ENCODE measurements around the gene PTCD1.

DNA sequence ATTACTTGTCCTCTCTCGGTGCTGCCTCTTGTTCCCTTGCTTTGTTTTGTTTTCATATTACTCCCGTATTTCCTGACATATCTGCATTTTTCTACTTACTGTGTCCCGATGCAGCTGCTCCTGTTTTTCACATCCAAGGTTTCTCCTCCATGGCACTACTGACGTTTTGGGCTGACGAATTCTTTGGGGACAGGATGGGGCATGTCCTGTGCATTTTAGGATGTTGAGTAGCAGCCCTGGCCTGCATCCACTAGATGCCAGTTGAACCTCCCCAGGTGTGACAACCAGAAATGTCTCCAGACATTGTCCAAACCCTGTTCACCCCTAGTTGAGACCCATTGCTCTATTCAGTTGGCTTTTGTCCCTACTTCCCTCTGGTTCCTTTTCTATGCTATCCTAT is 46.5 kb upstream of the PTCD1 start:
- TF ChIP-seq POLR2A (IDR thresholded peaks at IDR 0.05) = no peak
- TF ChIP-seq, protein P1, sequence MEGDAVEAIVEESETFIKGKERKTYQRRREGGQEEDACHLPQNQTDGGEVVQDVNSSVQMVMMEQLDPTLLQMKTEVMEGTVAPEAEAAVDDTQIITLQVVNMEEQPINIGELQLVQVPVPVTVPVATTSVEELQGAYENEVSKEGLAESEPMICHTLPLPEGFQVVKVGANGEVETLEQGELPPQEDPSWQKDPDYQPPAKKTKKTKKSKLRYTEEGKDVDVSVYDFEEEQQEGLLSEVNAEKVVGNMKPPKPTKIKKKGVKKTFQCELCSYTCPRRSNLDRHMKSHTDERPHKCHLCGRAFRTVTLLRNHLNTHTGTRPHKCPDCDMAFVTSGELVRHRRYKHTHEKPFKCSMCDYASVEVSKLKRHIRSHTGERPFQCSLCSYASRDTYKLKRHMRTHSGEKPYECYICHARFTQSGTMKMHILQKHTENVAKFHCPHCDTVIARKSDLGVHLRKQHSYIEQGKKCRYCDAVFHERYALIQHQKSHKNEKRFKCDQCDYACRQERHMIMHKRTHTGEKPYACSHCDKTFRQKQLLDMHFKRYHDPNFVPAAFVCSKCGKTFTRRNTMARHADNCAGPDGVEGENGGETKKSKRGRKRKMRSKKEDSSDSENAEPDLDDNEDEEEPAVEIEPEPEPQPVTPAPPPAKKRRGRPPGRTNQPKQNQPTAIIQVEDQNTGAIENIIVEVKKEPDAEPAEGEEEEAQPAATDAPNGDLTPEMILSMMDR (IDR thresholded peaks at IDR 0.05) = no peak
